Right lobe of liver (tissue), 6 donors: ENCODE data around the gene TTC32. TPM values are rescaled to one million over a fixed set of nuclear protein-coding genes. Genes with fewer than 3 reads are reported as not detected.

Source experiments
- ATAC-seq, 4 donors: fragments of 200-7000 bp; cut with Tn5 transposase; one replicate each; pipeline ENCODE4 v1.9.1; 2020; ENCODE audit warnings: mild to moderate bottlenecking in 4 of 4, moderate library complexity in 4 of 4
- DNase-seq, 3 donors: peaks; one replicate each; pipeline ENCODE4 v3.0.0-alpha.2; 2020
- H3K27ac ChIP-seq, 3 donors: fragments of 200-600 bp; one replicate each; pipeline ENCODE4 v1.8.0; 2022
- H3K27me3 ChIP-seq, 2 donors: fragments of 200-600 bp; one replicate each; pipeline ENCODE4 v1.8.0; 2022
- H3K36me3 ChIP-seq, 4 donors: fragments of 200-600 bp; sonication (generic) in 1 of 4; one replicate each; pipeline versions ENCODE4 v1.5.1 to v1.8.0; 2017 to 2022; ENCODE audit warnings: control low read depth in 1 of 4
- H3K4me1 ChIP-seq, 4 donors: fragments of 200-600 bp; sonication (generic) in 1 of 4; one replicate each; pipeline versions ENCODE4 v1.5.1 to v1.8.0; 2017 to 2022; ENCODE audit warnings: control low read depth in 1 of 4
- H3K4me3 ChIP-seq, 3 donors: fragments of 200-600 bp; one replicate each; pipeline ENCODE4 v1.8.0; 2022
- H3K9me3 ChIP-seq, 4 donors: fragments of 200-600 bp; sonication (generic) in 1 of 4; one replicate each; pipeline versions ENCODE4 v1.5.1 to v1.8.0; 2017 to 2022; ENCODE audit warnings: control low read depth in 1 of 4
- CTCF ChIP-seq, 4 donors: fragments of 200-600 bp in 3 of 4; fragments of 450-650 bp in 1 of 4; IDR thresholded peaks; one replicate each; pipeline versions ENCODE4 v1.5.1 to v1.8.0; 2016 to 2022; ENCODE audit warnings: antibody characterized with exemption in 4 of 4, mild to moderate bottlenecking in 2 of 4
- POLR2A ChIP-seq: fragments of 450-650 bp; IDR thresholded peaks from one replicate; pipeline ENCODE4 v1.6.1; 2017; ENCODE audit warnings: antibody characterized with exemption, mild to moderate bottlenecking
- WGBS: methylation state at CpG from one replicate; pipeline ENCODE4 v1.1.6; 2018; ENCODE audit warnings: low coverage, low lambda C conversion rate; ENCODE audit not compliant: insufficient coverage; ENCODE audit errors: missing lambda C conversion rate; 5-methylcytosine and 5-hydroxymethylcytosine counted together
- intact Hi-C, 2 donors: fragments of 100-400 bp; cut with DNase I; formaldehyde crosslinking; loops; one replicate each; pipeline versions ENCODE4 v1.11.2 to v1.14.1; 2022
- total RNA-seq, 6 experiments: library from RNA; depleted of rRNA in 2 of 6; stranded (reverse); fragments of >200 nt in 2 of 6; fragmentation: NEBNext Ultra II Directional in 3 of 6; extraction: Animal tissue kit (Norgen Biotek cat#: 25700) in 3 of 6; gene quantifications; one replicate each; pipeline versions ENCODE4 v1.1.0 to v1.2.4, GENCODE V29; 2016 to 2023
- donor health status: DM: no; HTN: yes; CAD: no.
- donor health status: DM: no; HTN: no; CAD: no.
- donor health status: DM: no; HTN: no; CAD: no.
- donor health status: DM: no; HTN: yes; CAD: no.
- donor health status: DM: no; HTN: yes; CAD: no.

TTC32 gene
- total RNA-seq, 6 experiments from 2014 or later: 2.4 to 5.5 (median 3.8) TPM

DNA sequence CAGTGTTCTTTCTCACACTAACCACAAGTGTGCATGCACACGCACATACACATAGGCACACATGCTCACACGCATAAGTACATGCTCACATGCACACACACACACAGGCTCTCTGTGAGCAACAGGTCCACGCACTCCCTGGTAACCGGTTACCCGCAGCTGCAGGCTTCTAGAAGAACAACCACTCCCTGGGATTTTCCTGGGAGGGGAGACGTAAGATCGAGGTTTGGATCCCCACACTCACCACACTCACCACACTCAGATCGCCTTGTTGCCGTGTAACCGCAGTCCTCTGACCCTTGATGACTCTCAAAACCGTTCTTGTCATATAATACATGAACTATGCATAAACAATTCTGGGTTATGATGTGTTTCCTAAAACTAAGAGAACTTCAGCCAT is 42.2 kb downstream of the TTC32 start:
- ATAC-seq (no peak), DNase-seq (no peak)
- TF ChIP-seq POLR2A (no peak), CTCF (IDR thresholded peaks at IDR 0.05) (no peak)
- Histone ChIP-seq H3K27me3 (no peaks in the 10 kb centered on the region), H3K4me1 (peaks cover 0 to 25% (median 0%) of the 10 kb centered on the region in 4 donors), H3K9me3 (no peaks in the 10 kb centered on the region), H3K27ac (no peak overlapping the region), H3K36me3 (no peaks in the 10 kb centered on the region), H3K4me3 (no peak overlapping the region)
- intact Hi-C loops: no loop called here
- 60% methylated on average over 1 of the region's 11 CpGs for WGBS

- H3K4me1 ChIP-seq: peaks cover 0 to 19% (median 0%) of the 10 kb centered on the region in 4 donors
- H3K27me3 ChIP-seq: no peaks in the 10 kb centered on the region
- H3K36me3 ChIP-seq: no peaks in the 10 kb centered on the region
- no peak for ATAC-seq
- H3K27ac ChIP-seq: no peak overlapping the region
- 95% methylated on average over 4 of the region's 15 CpGs for WGBS
- DNase-seq: no peak
- intact Hi-C loops: no loop called here
- H3K4me3 ChIP-seq: no peak overlapping the region
- no peak for TF ChIP-seq CTCF (IDR thresholded peaks at IDR 0.05)
- no peak for TF ChIP-seq POLR2A
- H3K9me3 ChIP-seq: no peaks in the 10 kb centered on the region
Measured at GRCh38 chr2:19857806-19858205, 44.0 kb downstream of the TTC32 start.

GRCh38 chr2:19857100-19857499 is 44.7 kb downstream of the TTC32 start:
- no peaks in the 10 kb centered on the region for H3K27me3 ChIP-seq
- TF ChIP-seq CTCF (IDR thresholded peaks at IDR 0.05) (no peak), POLR2A (no peak)
- no peaks in the 10 kb centered on the region for H3K36me3 ChIP-seq
- DNase-seq (no peak), ATAC-seq (peak; percentile 50 to 79 (median 66))
- H3K4me1 ChIP-seq: peaks cover 0 to 19% (median 0%) of the 10 kb centered on the region in 4 donors
- H3K27ac ChIP-seq: peak overlapping the region in 1 of 3 donors; percentile 41
- no peaks in the 10 kb centered on the region for H3K9me3 ChIP-seq
- H3K4me3 ChIP-seq: no peak overlapping the region
- 17% methylated on average over 7 of the region's 7 CpGs for WGBS
- intact Hi-C loops: no loop called here

- ATAC-seq (peak in 3 of 4 donors; percentile 55 to 60 (median 56)), DNase-seq (no peak)
- WGBS: 48% methylated on average over 10 of the region's 15 CpGs
- Histone ChIP-seq H3K27ac (peak overlapping the region in 2 of 3 donors; percentile 41 to 43), H3K4me3 (no peak overlapping the region), H3K36me3 (no peaks in the 10 kb centered on the region), H3K4me1 (peaks cover 0 to 19% (median 0%) of the 10 kb centered on the region in 4 donors), H3K9me3 (no peaks in the 10 kb centered on the region), H3K27me3 (no peaks in the 10 kb centered on the region)
- TF ChIP-seq CTCF (IDR thresholded peaks at IDR 0.05) (no peak), POLR2A (no peak)
- intact Hi-C loops: no loop called here
Measured at GRCh38 chr2:19855542-19856431, 46.0 kb downstream of the TTC32 start.
